Lung (tissue), 12 donors: Measurements from ENCODE around the gene CLSTN2. TPM values are rescaled to one million over a fixed set of nuclear protein-coding genes. Genes with fewer than 3 reads are reported as not detected.

ENCODE experiments used
- ATAC-seq: fragments of 200-7000 bp; cut with Tn5 transposase; one replicate; pipeline ENCODE4 v1.9.1; 2020; ENCODE audit warnings: moderate number of reproducible peaks; ENCODE audit not compliant: insufficient read depth, low FRiP score
- DNase-seq, 3 donors: peaks; one replicate each; pipeline ENCODE4 v3.0.0-alpha.2; 2013 to 2017
- H3K27ac ChIP-seq, 2 donors: one replicate each; pipeline ENCODE4 v1.5.1; 2013; ENCODE audit warnings: mild to moderate bottlenecking in 2 of 2, moderate library complexity in 2 of 2, control low read depth in 1 of 2, inconsistent platforms in 1 of 2, low read depth in 1 of 2, low read length in 1 of 2
- H3K27me3 ChIP-seq, 3 donors: one replicate each; pipeline ENCODE4 v1.5.1; 2013; ENCODE audit warnings: low read length in 2 of 3; ENCODE audit not compliant: control insufficient read depth in 3 of 3, insufficient read depth in 3 of 3
- H3K36me3 ChIP-seq, 4 donors: one replicate each; pipeline ENCODE4 v1.5.1; 2013; ENCODE audit warnings: low read length in 4 of 4, mild to moderate bottlenecking in 1 of 4, moderate library complexity in 1 of 4; ENCODE audit not compliant: control insufficient read depth in 4 of 4, insufficient read depth in 4 of 4
- H3K4me1 ChIP-seq, 5 donors: one replicate each; pipeline ENCODE4 v1.5.1; 2013; ENCODE audit warnings: low read length in 5 of 5, mild to moderate bottlenecking in 2 of 5, moderate library complexity in 1 of 5; ENCODE audit not compliant: control insufficient read depth in 5 of 5, insufficient read depth in 5 of 5
- H3K4me3 ChIP-seq: one replicate; pipeline ENCODE4 v1.5.1; 2013; ENCODE audit warnings: mild to moderate bottlenecking, control low read depth, moderate library complexity
- H3K9ac ChIP-seq, 2 donors: one replicate each; pipeline ENCODE4 v1.5.1; 2013; ENCODE audit warnings: low read length in 2 of 2, control low read depth in 1 of 2; ENCODE audit not compliant: insufficient read depth in 1 of 2
- H3K9me3 ChIP-seq, 4 donors: one replicate each; pipeline ENCODE4 v1.5.1; 2013; ENCODE audit warnings: low read length in 3 of 4, mild to moderate bottlenecking in 1 of 4, moderate library complexity in 1 of 4; ENCODE audit not compliant: control insufficient read depth in 4 of 4, insufficient read depth in 3 of 4
- whole genome bisulfite sequencing, 2 donors: extraction: QIAGEN DNeasy Blood & Tissue Kit; methylation state at CpG; one replicate each; pipeline ENCODE4 v1.1.7; 2013; 5-methylcytosine and 5-hydroxymethylcytosine counted together
- polyA plus RNA-seq, 2 donors: library from polyadenylated mRNA; stranded (reverse); fragments of 200-250 nt; gene quantifications; one replicate each; pipeline ENCODE4 v1.2.1, GENCODE V29; 2013
- total RNA-seq, 2 donors: library from RNA; depleted of rRNA in 1 of 2; stranded (reverse); fragments of >200 nt in 1 of 2; gene quantifications; one replicate each; pipeline ENCODE4 v1.2.1, GENCODE V29; 2014 to 2021
- TF ChIP-seq, protein P1 (sequence below): IDR thresholded peaks from 2 replicates; pipeline ENCODE4 v1.5.1; 2012; ENCODE audit warnings: mild to moderate bottlenecking; ENCODE audit errors: control extremely low read depth, extremely low read depth
- donor health status: control.
- donor health status: control.
- donor health status: Bipolar disorder and iron deficiency.
- donor health status: healthy.
- donor health status: DM: yes; HTN: yes; CAD: no.

CLSTN2 gene
- total and polyA plus RNA-seq, 4 donors = 0.07 to 2.4 (median 1.3) TPM

DNA sequence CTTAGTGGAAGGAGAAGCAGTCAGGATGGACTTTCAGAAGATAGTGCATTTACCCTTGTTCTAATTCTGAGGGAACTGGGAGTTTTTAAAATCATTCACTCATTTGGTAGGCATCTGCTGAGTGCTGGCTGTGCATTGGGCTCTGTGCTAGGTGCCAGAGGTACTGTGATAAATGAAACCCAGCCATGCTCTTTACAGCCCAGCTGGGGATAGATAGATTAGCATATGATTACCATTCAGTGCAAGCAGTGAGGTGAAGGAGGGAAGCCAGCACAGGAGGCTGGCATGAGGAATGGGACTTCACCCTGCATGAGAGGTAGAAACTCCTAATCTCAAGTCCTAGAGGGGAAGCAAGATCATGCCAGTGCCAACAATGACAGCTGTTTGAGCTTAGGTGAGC lies 381.0 kb downstream of the CLSTN2 start:
- DNase-seq = no peak
- H3K27me3 ChIP-seq = peaks cover 0 to 5% (median 0%) of the 10 kb centered on the region in 3 donors
- no peak for ATAC-seq
- no peaks in the 10 kb centered on the region for H3K4me1 ChIP-seq
- H3K9ac ChIP-seq = no peak overlapping the region
- peaks cover 0 to 4% (median 0%) of the 10 kb centered on the region in 4 donors for H3K9me3 ChIP-seq
- no peaks in the 10 kb centered on the region for H3K36me3 ChIP-seq
- no peak overlapping the region for H3K4me3 ChIP-seq
- TF ChIP-seq, protein P1, sequence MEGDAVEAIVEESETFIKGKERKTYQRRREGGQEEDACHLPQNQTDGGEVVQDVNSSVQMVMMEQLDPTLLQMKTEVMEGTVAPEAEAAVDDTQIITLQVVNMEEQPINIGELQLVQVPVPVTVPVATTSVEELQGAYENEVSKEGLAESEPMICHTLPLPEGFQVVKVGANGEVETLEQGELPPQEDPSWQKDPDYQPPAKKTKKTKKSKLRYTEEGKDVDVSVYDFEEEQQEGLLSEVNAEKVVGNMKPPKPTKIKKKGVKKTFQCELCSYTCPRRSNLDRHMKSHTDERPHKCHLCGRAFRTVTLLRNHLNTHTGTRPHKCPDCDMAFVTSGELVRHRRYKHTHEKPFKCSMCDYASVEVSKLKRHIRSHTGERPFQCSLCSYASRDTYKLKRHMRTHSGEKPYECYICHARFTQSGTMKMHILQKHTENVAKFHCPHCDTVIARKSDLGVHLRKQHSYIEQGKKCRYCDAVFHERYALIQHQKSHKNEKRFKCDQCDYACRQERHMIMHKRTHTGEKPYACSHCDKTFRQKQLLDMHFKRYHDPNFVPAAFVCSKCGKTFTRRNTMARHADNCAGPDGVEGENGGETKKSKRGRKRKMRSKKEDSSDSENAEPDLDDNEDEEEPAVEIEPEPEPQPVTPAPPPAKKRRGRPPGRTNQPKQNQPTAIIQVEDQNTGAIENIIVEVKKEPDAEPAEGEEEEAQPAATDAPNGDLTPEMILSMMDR = no peak
- no peak overlapping the region for H3K27ac ChIP-seq

DNA sequence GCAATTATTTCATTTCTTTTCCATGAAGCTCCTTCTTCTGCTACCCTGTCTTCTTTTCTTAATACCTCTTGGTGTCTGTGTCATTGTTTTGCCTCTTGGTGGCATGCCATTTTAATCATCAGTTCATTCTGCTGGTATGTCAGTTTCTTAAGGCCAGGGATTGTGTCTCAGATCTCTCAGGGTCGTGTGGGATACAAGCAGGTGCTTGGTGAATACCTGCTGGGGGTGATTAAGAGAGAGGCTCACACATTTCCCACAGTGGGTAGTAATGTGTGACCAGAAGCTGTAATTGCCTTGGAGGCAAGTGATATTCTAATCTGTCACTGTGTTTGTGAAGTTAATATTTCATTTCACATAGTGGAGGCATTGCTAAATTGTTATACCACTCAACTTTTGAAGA lies 381.5 kb downstream of the CLSTN2 start:
- Histone ChIP-seq H3K4me1 (no peaks in the 10 kb centered on the region), H3K27ac (no peak overlapping the region), H3K27me3 (peaks cover 0 to 5% (median 0%) of the 10 kb centered on the region in 3 donors), H3K36me3 (no peaks in the 10 kb centered on the region), H3K9ac (no peak overlapping the region), H3K4me3 (no peak overlapping the region), H3K9me3 (peaks cover 0 to 5% (median 0%) of the 10 kb centered on the region in 4 donors)
- DNase-seq (no peak), ATAC-seq (no peak)
- 46 to 56% methylated on average over 1 of the region's 1 CpG for WGBS, 2 donors
- TF ChIP-seq, protein P1 = no peak

DNA sequence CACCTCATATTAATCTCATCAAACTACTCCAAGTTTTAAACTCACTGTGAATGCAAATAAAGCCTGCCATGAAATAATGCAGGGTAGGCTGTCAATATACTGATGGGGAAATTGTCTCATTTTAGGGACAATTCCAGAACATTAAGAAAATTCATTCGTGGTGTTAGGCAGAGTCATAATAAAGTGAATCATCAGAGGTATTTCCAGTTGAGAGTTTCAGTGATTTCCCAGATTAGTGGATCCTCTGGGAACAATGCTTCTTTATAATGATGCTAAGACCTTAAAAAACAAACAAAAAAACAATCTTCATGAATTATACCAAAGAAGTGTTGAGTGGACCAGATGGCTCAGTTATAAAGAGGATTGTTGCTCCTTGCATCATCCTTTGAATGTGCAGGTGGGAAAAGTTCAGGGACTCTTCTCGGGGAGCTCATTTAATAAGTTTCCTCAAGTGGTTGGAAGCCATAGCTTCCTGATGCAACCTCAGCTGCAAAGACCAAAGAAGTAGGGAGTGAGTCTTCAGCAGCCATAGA lies 381.9 kb downstream of the CLSTN2 start:
- TF ChIP-seq, protein P1 = no peak
- peaks cover 0 to 5% (median 0%) of the 10 kb centered on the region in 3 donors for H3K27me3 ChIP-seq
- 71 to 78% methylated on average over 2 of the region's 2 CpGs for WGBS, 2 donors
- H3K27ac ChIP-seq = no peak overlapping the region
- H3K36me3 ChIP-seq = no peaks in the 10 kb centered on the region
- no peak for ATAC-seq
- DNase-seq = no peak
- H3K9me3 ChIP-seq = peaks cover 0 to 8% (median 0%) of the 10 kb centered on the region in 4 donors
- H3K4me1 ChIP-seq = no peaks in the 10 kb centered on the region
- H3K9ac ChIP-seq = no peak overlapping the region
- H3K4me3 ChIP-seq = no peak overlapping the region

DNA sequence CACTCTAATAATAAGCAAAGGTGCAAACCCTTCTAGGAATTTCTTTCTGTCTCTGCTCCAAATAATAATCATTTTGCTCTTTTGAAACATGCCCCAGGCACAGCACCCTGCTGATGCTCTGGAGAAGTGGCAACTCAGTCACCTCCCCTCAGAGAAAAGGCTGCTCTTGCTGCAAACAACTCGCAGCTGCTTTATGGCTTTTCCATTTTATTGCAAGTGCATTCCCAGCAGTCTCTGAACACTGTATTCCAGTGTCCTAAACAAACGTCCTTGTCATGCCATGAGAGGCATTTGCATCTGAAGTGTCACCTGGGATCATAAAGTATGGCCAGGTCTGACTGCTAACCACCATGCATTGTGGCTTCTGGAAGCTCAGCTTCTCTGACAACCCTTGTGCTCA lies 384.8 kb downstream of the CLSTN2 start:
- TF ChIP-seq, protein P1 = no peak
- 47 to 66% methylated on average over 2 of the region's 2 CpGs for WGBS, 2 donors
- Histone ChIP-seq H3K36me3 (no peaks in the 10 kb centered on the region), H3K4me3 (no peak overlapping the region), H3K9me3 (peaks cover 0 to 9% (median 0%) of the 10 kb centered on the region in 4 donors), H3K27me3 (peaks cover 0 to 5% (median 0%) of the 10 kb centered on the region in 3 donors), H3K27ac (no peak overlapping the region), H3K4me1 (no peaks in the 10 kb centered on the region), H3K9ac (no peak overlapping the region)
- no peak for ATAC-seq
- DNase-seq = no peak
